ENCODE data around the gene LSMEM2.
A peak's percentile ranks its signal among the peaks of the same experiment; 100 is the strongest.
"Not testable (repeated sequence)": the region's sequence is repeated elsewhere in the genome, so short reads cannot be mapped to it uniquely, and the experiment has no call there.

The LSMEM2 gene

GRCh38 chr3:50258029-50258680 lies 20.7 kb upstream of the LSMEM2 start:
- FAIRE-seq (no peak), DNase-seq (ENCODE audit: insufficient read length, low spot score) (no peak)
- TF ChIP-seq SPI1 (IDR thresholded peaks at IDR 0.05; ENCODE audit: low read depth, low read length) (no peak), TAF1 (IDR thresholded peaks at IDR 0.05; ENCODE audit: low read depth, low read length) (no peak), POU2F2 (IDR thresholded peaks at IDR 0.05; ENCODE audit: low read depth, low read length) (no peak), PAX5 (IDR thresholded peaks at IDR 0.05; ENCODE audit: insufficient read depth, low read length, severe bottlenecking) (no peak), POLR2A (IDR thresholded peaks at IDR 0.05; ENCODE audit: low read depth, low read length) (no peak), POLR2AphosphoS5 (IDR thresholded peaks at IDR 0.05; ENCODE audit: low read depth, low read length) (no peak)

- TF ChIP-seq SPI1 (IDR thresholded peaks at IDR 0.05; ENCODE audit: low read depth, low read length) (no peak), POLR2AphosphoS5 (IDR thresholded peaks at IDR 0.05; ENCODE audit: low read depth, low read length) (no peak), PAX5 (IDR thresholded peaks at IDR 0.05; ENCODE audit: insufficient read depth, low read length, severe bottlenecking) (no peak), TAF1 (IDR thresholded peaks at IDR 0.05; ENCODE audit: low read depth, low read length) (no peak), POU2F2 (IDR thresholded peaks at IDR 0.05; ENCODE audit: low read depth, low read length) (no peak), POLR2A (IDR thresholded peaks at IDR 0.05; ENCODE audit: low read depth, low read length) (no peak)
- FAIRE-seq, result no peak
Observed at GRCh38 chr3:50258979-50259378, 19.9 kb upstream of the LSMEM2 start.

GRCh38 chr3:50259432-50260026 lies 19.4 kb upstream of the LSMEM2 start:
- TF ChIP-seq SPI1 (IDR thresholded peaks at IDR 0.05; ENCODE audit: low read depth, low read length) (no peak), POU2F2 (IDR thresholded peaks at IDR 0.05; ENCODE audit: low read depth, low read length) (no peak), PAX5 (IDR thresholded peaks at IDR 0.05; ENCODE audit: insufficient read depth, low read length, severe bottlenecking) (no peak), POLR2A (IDR thresholded peaks at IDR 0.05; ENCODE audit: low read depth, low read length) (no peak)
- DNase-seq (ENCODE audit: insufficient read length, low spot score) (no peak), FAIRE-seq (peak; percentile 20)

More at GRCh38 chr3:50258979-50259378, 19.9 kb upstream of the LSMEM2 start:
- no peak for DNase-seq (ENCODE audit: insufficient read length, low spot score)

- FAIRE-seq, result peak; percentile 97
Observed at GRCh38 chr3:50260027-50260941, 18.6 kb upstream of the LSMEM2 start.

GRCh38 chr3:50260942-50261441 lies 17.9 kb upstream of the LSMEM2 start:
- DNase-seq (ENCODE audit: insufficient read length, low spot score), result no peak
- peak; percentile 20 for FAIRE-seq
- TF ChIP-seq SPI1 (IDR thresholded peaks at IDR 0.05; ENCODE audit: low read depth, low read length), result no peak
- no peak for TF ChIP-seq POU2F2 (IDR thresholded peaks at IDR 0.05; ENCODE audit: low read depth, low read length)
- TF ChIP-seq POLR2A (IDR thresholded peaks at IDR 0.05; ENCODE audit: low read depth, low read length), result no peak
- no peak for TF ChIP-seq TAF1 (IDR thresholded peaks at IDR 0.05; ENCODE audit: low read depth, low read length)
- TF ChIP-seq PAX5 (IDR thresholded peaks at IDR 0.05; ENCODE audit: insufficient read depth, low read length, severe bottlenecking), result no peak
- TF ChIP-seq POLR2AphosphoS5 (IDR thresholded peaks at IDR 0.05; ENCODE audit: low read depth, low read length), result no peak

More at GRCh38 chr3:50260027-50260941, 18.6 kb upstream of the LSMEM2 start:
- TF ChIP-seq POLR2AphosphoS5 (IDR thresholded peaks at IDR 0.05; ENCODE audit: low read depth, low read length) (no peak; the same call in 1 of the 2 replicates), PAX5 (IDR thresholded peaks at IDR 0.05; ENCODE audit: insufficient read depth, low read length, severe bottlenecking) (peak; percentile 90), POU2F2 (IDR thresholded peaks at IDR 0.05; ENCODE audit: low read depth, low read length) (0 out of 2 replicates have a peak, but pooled peaks have one; percentile 37)
- DNase-seq (ENCODE audit: insufficient read length, low spot score), result peak; percentile 100

GRCh38 chr3:50261505-50261904 lies 17.4 kb upstream of the LSMEM2 start:
- DNase-seq (ENCODE audit: insufficient read length, low spot score) (no peak), FAIRE-seq (no peak)

GRCh38 chr3:50262200-50262599 lies 16.7 kb upstream of the LSMEM2 start:
- not testable (repeated sequence) for FAIRE-seq; DNase-seq (ENCODE audit: insufficient read length, low spot score)

More at GRCh38 chr3:50261505-50261904, 17.4 kb upstream of the LSMEM2 start:
- TF ChIP-seq PAX5 (IDR thresholded peaks at IDR 0.05; ENCODE audit: insufficient read depth, low read length, severe bottlenecking), result no peak
- no peak for TF ChIP-seq TAF1 (IDR thresholded peaks at IDR 0.05; ENCODE audit: low read depth, low read length)
- TF ChIP-seq POU2F2 (IDR thresholded peaks at IDR 0.05; ENCODE audit: low read depth, low read length), result no peak

GRCh38 chr3:50262778-50263177 lies 16.1 kb upstream of the LSMEM2 start:
- DNase-seq (ENCODE audit: insufficient read length, low spot score) (no peak), FAIRE-seq (no peak)
- TF ChIP-seq POLR2A (IDR thresholded peaks at IDR 0.05; ENCODE audit: low read depth, low read length) (no peak), PAX5 (IDR thresholded peaks at IDR 0.05; ENCODE audit: insufficient read depth, low read length, severe bottlenecking) (no peak), POU2F2 (IDR thresholded peaks at IDR 0.05; ENCODE audit: low read depth, low read length) (no peak), TAF1 (IDR thresholded peaks at IDR 0.05; ENCODE audit: low read depth, low read length) (no peak), POLR2AphosphoS5 (IDR thresholded peaks at IDR 0.05; ENCODE audit: low read depth, low read length) (no peak), SPI1 (IDR thresholded peaks at IDR 0.05; ENCODE audit: low read depth, low read length) (no peak)

GRCh38 chr3:50263478-50264382 lies 15.2 kb upstream of the LSMEM2 start:
- no peak for FAIRE-seq
- no peak for DNase-seq (ENCODE audit: insufficient read length, low spot score)
- TF ChIP-seq PAX5 (IDR thresholded peaks at IDR 0.05; ENCODE audit: insufficient read depth, low read length, severe bottlenecking) (no peak), POLR2AphosphoS5 (IDR thresholded peaks at IDR 0.05; ENCODE audit: low read depth, low read length) (no peak), SPI1 (IDR thresholded peaks at IDR 0.05; ENCODE audit: low read depth, low read length) (no peak), POU2F2 (IDR thresholded peaks at IDR 0.05; ENCODE audit: low read depth, low read length) (no peak), TAF1 (IDR thresholded peaks at IDR 0.05; ENCODE audit: low read depth, low read length) (no peak), POLR2A (IDR thresholded peaks at IDR 0.05; ENCODE audit: low read depth, low read length) (no peak)

Data from GM12891 (cell line).